Esophagus muscularis mucosa (tissue), 4 donors: ENCODE data around the gene GRIN2D. TPM values are rescaled to one million over a fixed set of nuclear protein-coding genes. Genes with fewer than 3 reads are reported as not detected.

Experiments
- DNase-seq: peaks from one replicate; pipeline ENCODE4 v3.0.0-alpha.2; 2017; ENCODE audit errors: extremely low spot score
- H3K27ac ChIP-seq, 4 donors: fragments of 200-600 bp; sonication (generic); replicated peaks in 1 of 4; 1 replicate in 3 of 4; 2 replicates in 1 of 4; pipeline ENCODE4 v1.5.1; 2016 to 2019; ENCODE audit warnings: mild to moderate bottlenecking in 1 of 4
- H3K27me3 ChIP-seq, 4 donors: fragments of 200-600 bp; sonication (generic); one replicate each; pipeline versions ENCODE4 v1.5.1 to v1.6.0; 2016 to 2019
- H3K36me3 ChIP-seq, 4 donors: fragments of 200-600 bp; sonication (generic); one replicate each; pipeline ENCODE4 v1.5.1; 2016 to 2019
- H3K4me1 ChIP-seq, 4 donors: fragments of 200-600 bp; sonication (generic); one replicate each; pipeline ENCODE4 v1.5.1; 2016 to 2019
- H3K4me3 ChIP-seq, 4 donors: fragments of 200-600 bp; sonication (generic); 1 replicate in 2 of 4; 2 replicates in 2 of 4; pipeline ENCODE4 v1.5.1; 2016 to 2019; ENCODE audit warnings: mild to moderate bottlenecking in 4 of 4, moderate library complexity in 1 of 4
- H3K9me3 ChIP-seq, 4 donors: fragments of 200-600 bp; sonication (generic); 1 replicate in 3 of 4; 2 replicates in 1 of 4; pipeline ENCODE4 v1.5.1; 2016 to 2019
- CTCF ChIP-seq, 3 experiments: fragments of 200-600 bp in 2 of 3; fragments of 450-650 bp in 1 of 3; sonication (generic) in 2 of 3; IDR thresholded peaks; one replicate each; pipeline ENCODE4 v1.5.1; 2017 to 2019; ENCODE audit warnings: antibody characterized with exemption in 3 of 3, mild to moderate bottlenecking in 2 of 3, moderate library complexity in 1 of 3
- EP300 ChIP-seq: sonication (generic); formaldehyde crosslinking; IDR thresholded peaks from one replicate; pipeline ENCODE4 v1.6.1; 2017; ENCODE audit warnings: antibody characterized with exemption
- POLR2A ChIP-seq: fragments of 450-650 bp; IDR thresholded peaks from one replicate; pipeline ENCODE4 v1.6.1; 2017; ENCODE audit warnings: antibody characterized with exemption, moderate library complexity, mild to moderate bottlenecking, low read depth
- POLR2AphosphoS5 ChIP-seq, 2 donors: sonication (generic); formaldehyde crosslinking; IDR thresholded peaks; one replicate each; pipeline ENCODE4 v1.6.1; 2017; ENCODE audit warnings: antibody characterized with exemption in 2 of 2
- WGBS: methylation state at CpG from one replicate; pipeline ENCODE4 v1.1.5; 2018; 5-methylcytosine and 5-hydroxymethylcytosine counted together
- intact Hi-C: fragments of 100-400 bp; cut with DNase I; formaldehyde crosslinking; loops from one replicate; pipeline ENCODE4 v1.15.1; 2023
- total RNA-seq, 4 donors: library from RNA; depleted of rRNA; stranded (reverse); fragments of >200 nt; gene quantifications; one replicate each; pipeline versions ENCODE4 v1.1.0 to v1.2.1, GENCODE V29; 2016

The GRIN2D gene
- total RNA-seq, 4 donors from 2014 or later, result 0.19 to 0.42 (median 0.37) TPM

- Histone ChIP-seq H3K4me1 (peaks cover 4 to 19% (median 17%) of the 10 kb centered on the region in 4 donors), H3K27ac (no peak overlapping the region), H3K4me3 (peak overlapping the region; percentile 25 to 32 (median 26)), H3K27me3 (peaks cover 0 to 63% (median 30%) of the 10 kb centered on the region in 4 donors), H3K36me3 (no peaks in the 10 kb centered on the region), H3K9me3 (no peaks in the 10 kb centered on the region)
- TF ChIP-seq CTCF (IDR thresholded peaks at IDR 0.05), result no peak
- no peak for TF ChIP-seq EP300
- DNase-seq, result no peak
- WGBS, result 9% methylated on average over 14 of the region's 14 CpGs
- intact Hi-C loops, result no loop called here
These were observed 21.9 kb downstream of the GRIN2D start for GRCh38 chr19:48415395-48415794.

- TF ChIP-seq EP300 (no peak), CTCF (IDR thresholded peaks at IDR 0.05) (no peak), POLR2A (no peak), POLR2AphosphoS5 (IDR thresholded peaks at IDR 0.05) (no peak)
- H3K27me3 ChIP-seq, result peaks cover 0 to 61% (median 30%) of the 10 kb centered on the region in 4 donors
- peak overlapping the region; percentile 21 to 32 (median 26) for H3K4me3 ChIP-seq
- 17% methylated on average over 16 of the region's 30 CpGs for WGBS
- no peaks in the 10 kb centered on the region for H3K36me3 ChIP-seq
- DNase-seq, result no peak
- peaks cover 4 to 19% (median 17%) of the 10 kb centered on the region in 4 donors for H3K4me1 ChIP-seq
- intact Hi-C loops, result no loop called here
- H3K27ac ChIP-seq, result no peak overlapping the region
- no peaks in the 10 kb centered on the region for H3K9me3 ChIP-seq
These were observed 22.3 kb downstream of the GRIN2D start for GRCh38 chr19:48415806-48416221.

- no peak overlapping the region for H3K4me3 ChIP-seq
- no peaks in the 10 kb centered on the region for H3K9me3 ChIP-seq
- intact Hi-C loops, result no loop called here
- peaks cover 0 to 60% (median 30%) of the 10 kb centered on the region in 4 donors for H3K27me3 ChIP-seq
- H3K36me3 ChIP-seq, result no peaks in the 10 kb centered on the region
- TF ChIP-seq POLR2A (no peak), POLR2AphosphoS5 (IDR thresholded peaks at IDR 0.05) (no peak), CTCF (IDR thresholded peaks at IDR 0.05) (no peak), EP300 (no peak)
- H3K27ac ChIP-seq, result no peak overlapping the region
- no peak for DNase-seq
- peaks cover 4 to 19% (median 17%) of the 10 kb centered on the region in 4 donors for H3K4me1 ChIP-seq
- WGBS, result 71% methylated on average over 7 of the region's 7 CpGs
These were observed 24.0 kb downstream of the GRIN2D start for GRCh38 chr19:48417421-48417820.

- no peak for TF ChIP-seq EP300
- no peak for TF ChIP-seq POLR2A
- no peak for TF ChIP-seq POLR2AphosphoS5 (IDR thresholded peaks at IDR 0.05)
- TF ChIP-seq CTCF (IDR thresholded peaks at IDR 0.05), result no peak
- no peak overlapping the region for H3K27ac ChIP-seq
- no peaks in the 10 kb centered on the region for H3K36me3 ChIP-seq
- H3K4me3 ChIP-seq, result no peak overlapping the region
- H3K4me1 ChIP-seq, result peaks cover 4 to 19% (median 17%) of the 10 kb centered on the region in 4 donors
- intact Hi-C loops, result no loop called here
- H3K27me3 ChIP-seq, result peaks cover 0 to 57% (median 30%) of the 10 kb centered on the region in 4 donors
- no peaks in the 10 kb centered on the region for H3K9me3 ChIP-seq
- WGBS, result 78% methylated on average over 6 of the region's 6 CpGs
- no peak for DNase-seq
These were observed 25.0 kb downstream of the GRIN2D start for GRCh38 chr19:48418317-48419064.
